ENCODE results near the gene STXBP6.
"Not testable (repeated sequence)": the region's sequence is repeated elsewhere in the genome, so short reads cannot be mapped to it uniquely, and the experiment has no call there.

Gene STXBP6

DNA sequence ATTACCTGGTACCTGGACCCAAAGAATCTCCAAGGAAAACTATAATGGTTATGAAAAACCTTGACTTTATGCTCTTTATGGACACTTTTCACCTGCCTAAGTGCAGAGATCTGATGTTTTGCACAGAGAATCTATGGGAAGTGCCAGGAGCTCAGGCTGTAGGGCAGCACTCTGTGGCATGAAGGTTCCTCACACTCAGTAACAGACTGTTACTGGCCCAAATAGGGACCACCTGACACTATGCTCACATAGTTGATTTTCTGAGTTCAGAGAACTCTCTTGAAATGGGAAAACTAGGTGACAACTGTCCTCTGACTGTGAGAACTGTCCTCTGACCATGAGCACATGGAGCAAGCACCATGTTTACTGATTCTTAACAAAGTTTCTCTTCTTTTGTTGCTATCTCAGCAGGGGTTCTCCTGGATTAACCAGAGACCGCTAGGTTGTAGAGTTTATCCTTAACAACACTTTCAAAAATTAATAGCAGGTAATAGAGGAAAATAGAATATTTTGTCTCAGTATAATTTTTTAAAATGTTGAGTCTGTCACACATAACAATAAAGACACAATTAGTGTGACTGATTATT is 101.6 kb downstream of the STXBP6 start:
- Mint-ChIP-seq H3K4me3 (no peak overlapping the region), H3K36me3 (ENCODE audit: low read depth) (no peaks in the 10 kb centered on the region), H3K4me1 (ENCODE audit: low read depth) (no peaks in the 10 kb centered on the region), H3K9me3 (no peaks in the 10 kb centered on the region), H3K27me3 (peaks cover 14% of the 10 kb centered on the region), H3K27ac (no peak overlapping the region)

DNA sequence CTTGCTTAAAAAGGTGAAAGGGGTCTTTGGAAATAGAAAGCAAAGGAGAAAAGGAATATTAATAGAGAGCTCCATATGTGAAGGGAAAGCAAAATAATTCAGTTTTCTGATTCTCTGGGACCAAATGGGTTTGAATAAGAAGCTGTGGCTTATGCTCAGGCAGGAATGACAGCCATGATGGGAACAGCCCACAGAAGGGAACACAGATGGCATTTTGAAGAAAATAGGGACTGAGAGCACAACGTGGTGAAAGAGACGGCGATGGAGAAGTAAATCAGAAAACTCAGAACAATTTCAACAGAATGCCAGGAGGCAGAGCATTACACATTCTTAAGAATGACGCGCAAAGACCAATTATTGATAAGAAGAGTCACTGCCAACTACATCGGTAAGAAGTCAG is 102.8 kb downstream of the STXBP6 start:
- no peaks in the 10 kb centered on the region for H3K36me3 Mint-ChIP-seq (ENCODE audit: low read depth)
- H3K27ac Mint-ChIP-seq: no peak overlapping the region
- H3K4me3 Mint-ChIP-seq: no peak overlapping the region
- H3K9me3 Mint-ChIP-seq: no peaks in the 10 kb centered on the region
- H3K4me1 Mint-ChIP-seq (ENCODE audit: low read depth): no peaks in the 10 kb centered on the region
- H3K27me3 Mint-ChIP-seq: peaks cover 3% of the 10 kb centered on the region

DNA sequence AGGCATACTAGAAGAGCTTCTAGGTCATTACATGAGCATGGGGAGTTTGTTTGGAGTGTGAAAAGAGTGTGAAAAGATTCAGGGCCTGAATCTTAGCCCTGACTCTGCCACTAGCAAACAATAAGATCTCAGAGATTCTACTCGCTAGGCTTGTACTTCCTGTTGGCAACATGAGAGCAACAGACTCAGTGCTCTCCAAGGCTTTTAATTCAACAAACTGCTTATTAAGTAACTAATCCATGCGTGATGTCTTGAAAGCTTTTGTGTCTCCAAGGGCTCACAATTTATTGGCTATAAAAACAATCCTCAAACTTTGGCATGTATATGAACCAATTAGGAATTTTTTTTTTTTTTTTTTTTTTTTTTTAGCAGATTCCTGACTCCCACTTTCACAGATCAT is 105.1 kb downstream of the STXBP6 start:
- no peaks in the 10 kb centered on the region for H3K4me1 Mint-ChIP-seq (ENCODE audit: low read depth)
- no peak overlapping the region for H3K4me3 Mint-ChIP-seq
- H3K9me3 Mint-ChIP-seq: no peaks in the 10 kb centered on the region
- H3K27me3 Mint-ChIP-seq: peaks cover 3% of the 10 kb centered on the region
- no peaks in the 10 kb centered on the region for H3K36me3 Mint-ChIP-seq (ENCODE audit: low read depth)
- no peak overlapping the region for H3K27ac Mint-ChIP-seq

DNA sequence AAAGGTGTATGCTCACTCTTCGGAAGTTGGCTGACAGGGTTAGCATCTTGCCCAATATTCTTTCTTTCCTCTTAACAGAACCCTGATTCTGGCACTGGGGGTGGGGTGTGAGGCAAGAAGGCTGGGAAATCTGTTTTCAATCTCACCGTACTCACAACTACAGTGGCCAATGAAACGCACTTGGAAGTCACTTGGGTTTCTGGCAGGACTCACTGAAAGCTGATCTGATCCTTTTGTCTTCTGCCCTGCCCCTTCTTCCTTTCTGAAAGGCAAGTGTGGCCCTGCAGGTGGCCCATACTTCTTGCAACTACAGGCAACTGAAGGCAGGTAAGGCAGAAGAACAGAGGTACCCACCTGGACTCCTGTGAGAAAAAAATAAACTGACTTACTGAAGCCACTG is 106.9 kb downstream of the STXBP6 start:
- H3K36me3 Mint-ChIP-seq (ENCODE audit: low read depth): no peaks in the 10 kb centered on the region
- no peak overlapping the region for H3K27ac Mint-ChIP-seq
- H3K9me3 Mint-ChIP-seq: no peaks in the 10 kb centered on the region
- H3K27me3 Mint-ChIP-seq: peaks cover 3% of the 10 kb centered on the region
- no peaks in the 10 kb centered on the region for H3K4me1 Mint-ChIP-seq (ENCODE audit: low read depth)
- no peak overlapping the region for H3K4me3 Mint-ChIP-seq

DNA sequence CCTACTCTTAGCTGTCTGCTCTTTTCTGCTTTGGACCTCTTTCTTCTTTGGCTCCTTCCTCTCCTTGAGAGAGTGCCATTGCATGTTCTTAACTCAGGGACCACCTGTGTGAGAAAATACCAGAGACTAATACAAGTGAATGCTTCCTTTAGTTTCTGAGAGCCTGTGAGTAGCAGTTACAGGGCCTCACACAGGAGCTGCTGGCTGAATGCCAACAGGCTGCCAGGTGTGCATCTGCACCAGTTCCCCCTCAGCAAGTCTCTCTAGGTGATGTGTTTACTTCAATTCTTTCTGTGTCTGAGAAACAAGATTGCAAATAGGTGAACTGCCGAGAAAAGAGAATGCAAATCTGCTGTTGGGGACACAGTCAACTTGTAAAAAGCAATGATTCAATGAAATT is 108.2 kb downstream of the STXBP6 start:
- Mint-ChIP-seq H3K9me3 (no peaks in the 10 kb centered on the region), H3K36me3 (ENCODE audit: low read depth) (no peaks in the 10 kb centered on the region), H3K27me3 (peaks cover 3% of the 10 kb centered on the region)

DNA sequence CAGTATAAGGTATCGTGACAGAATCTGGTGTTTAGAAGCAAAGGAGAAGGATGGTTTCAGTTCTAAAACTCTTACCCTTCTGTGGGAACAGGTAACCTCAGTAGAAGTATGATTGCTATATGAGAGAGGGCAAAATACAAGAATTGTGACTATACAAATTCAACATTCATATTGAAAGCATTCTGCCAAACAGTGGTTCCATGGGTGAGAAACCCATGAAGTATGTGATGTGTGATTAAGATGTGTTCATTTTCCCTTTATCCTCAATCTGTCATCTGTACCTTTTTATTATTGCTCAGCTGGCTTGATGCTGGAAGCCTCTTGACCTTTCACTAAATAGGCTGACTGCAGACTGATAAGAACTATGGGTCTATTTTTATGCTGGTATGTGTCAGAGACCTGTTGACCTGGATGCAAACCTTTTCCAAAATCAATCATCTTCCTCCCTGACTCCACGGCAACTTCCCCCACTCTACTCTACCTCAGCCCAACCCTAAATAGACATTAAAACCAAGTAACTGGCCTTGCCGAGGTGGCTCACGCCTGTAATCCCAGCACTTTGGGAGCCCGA is 109.6 kb downstream of the STXBP6 start:
- H3K27ac Mint-ChIP-seq: no peak overlapping the region

More for the DNA sequence above, 108.2 kb downstream of the STXBP6 start:
- no peak overlapping the region for H3K4me3 Mint-ChIP-seq
- H3K27ac Mint-ChIP-seq: no peak overlapping the region
- no peaks in the 10 kb centered on the region for H3K4me1 Mint-ChIP-seq (ENCODE audit: low read depth)

DNA sequence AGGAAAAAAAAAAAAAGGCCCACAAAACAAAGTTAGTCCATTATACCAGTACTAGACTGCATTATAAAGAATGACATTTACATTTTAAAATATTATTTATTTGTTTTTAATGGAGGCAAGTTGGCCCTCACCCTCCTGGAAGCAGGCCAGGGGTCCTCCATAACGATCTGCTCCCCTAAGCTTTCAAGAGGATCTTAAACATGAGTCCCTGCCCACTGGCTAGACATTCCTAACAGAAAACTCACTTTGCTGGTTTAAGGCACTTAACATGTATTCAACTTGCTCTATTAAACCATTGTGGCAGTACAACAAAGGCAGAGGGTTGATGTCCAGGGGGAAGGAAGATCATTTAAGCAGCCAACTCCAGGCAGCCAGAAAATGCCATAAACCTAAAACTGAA is 111.4 kb downstream of the STXBP6 start:
- H3K27me3 Mint-ChIP-seq: no peaks in the 10 kb centered on the region
- H3K27ac Mint-ChIP-seq: no peak overlapping the region
- H3K4me3 Mint-ChIP-seq: no peak overlapping the region
- H3K36me3 Mint-ChIP-seq (ENCODE audit: low read depth): no peaks in the 10 kb centered on the region
- H3K4me1 Mint-ChIP-seq (ENCODE audit: low read depth): no peaks in the 10 kb centered on the region
- H3K9me3 Mint-ChIP-seq: no peaks in the 10 kb centered on the region

More for the DNA sequence above, 109.6 kb downstream of the STXBP6 start:
- Mint-ChIP-seq H3K27me3 (peaks cover 3% of the 10 kb centered on the region), H3K4me1 (ENCODE audit: low read depth) (no peaks in the 10 kb centered on the region), H3K36me3 (ENCODE audit: low read depth) (no peaks in the 10 kb centered on the region), H3K9me3 (no peaks in the 10 kb centered on the region), H3K4me3 (no peak overlapping the region)

DNA sequence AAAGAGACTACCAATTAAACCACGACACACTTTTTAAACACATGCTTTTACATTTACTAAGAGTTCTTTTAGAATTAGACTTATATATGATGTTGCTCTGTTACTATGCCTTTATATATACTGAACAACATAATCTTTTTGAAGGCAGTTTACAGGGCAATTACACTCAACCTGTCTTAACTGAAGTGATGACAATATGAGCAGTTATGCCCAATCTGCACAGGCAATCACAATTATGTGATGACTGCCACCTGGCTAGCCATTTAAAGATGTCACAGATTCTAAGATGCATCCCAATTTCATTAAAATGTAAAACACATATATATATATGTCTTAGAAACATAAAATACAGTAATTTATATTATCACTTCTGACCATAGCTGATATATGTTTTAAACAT is 112.6 kb downstream of the STXBP6 start:
- Mint-ChIP-seq H3K4me1 (ENCODE audit: low read depth) (no peaks in the 10 kb centered on the region), H3K4me3 (no peak overlapping the region), H3K9me3 (no peaks in the 10 kb centered on the region), H3K36me3 (ENCODE audit: low read depth) (no peaks in the 10 kb centered on the region), H3K27me3 (peaks cover 5% of the 10 kb centered on the region), H3K27ac (no peak overlapping the region)

DNA sequence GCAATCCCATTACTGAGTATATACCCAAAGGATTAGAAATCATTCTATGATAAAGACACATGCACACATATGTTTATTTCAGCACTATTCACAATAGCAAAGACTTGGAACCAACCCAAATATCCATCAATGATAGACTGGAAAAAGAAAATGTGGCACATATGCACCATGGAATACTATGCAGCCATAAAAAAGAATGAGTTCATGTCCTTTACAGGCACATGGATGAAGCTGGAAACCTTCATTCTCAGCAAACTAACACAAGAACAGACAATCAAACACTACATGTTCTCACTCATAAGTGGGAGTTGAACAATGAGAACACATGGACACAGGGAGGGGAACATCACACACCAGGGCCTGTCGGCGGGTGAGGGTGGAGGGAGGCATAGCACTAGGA is 113.2 kb downstream of the STXBP6 start:
- H3K27me3 Mint-ChIP-seq; H3K4me3 Mint-ChIP-seq; H3K9me3 Mint-ChIP-seq; H3K36me3 Mint-ChIP-seq (ENCODE audit: low read depth); H3K27ac Mint-ChIP-seq; H3K4me1 Mint-ChIP-seq (ENCODE audit: low read depth): not testable (repeated sequence)

DNA sequence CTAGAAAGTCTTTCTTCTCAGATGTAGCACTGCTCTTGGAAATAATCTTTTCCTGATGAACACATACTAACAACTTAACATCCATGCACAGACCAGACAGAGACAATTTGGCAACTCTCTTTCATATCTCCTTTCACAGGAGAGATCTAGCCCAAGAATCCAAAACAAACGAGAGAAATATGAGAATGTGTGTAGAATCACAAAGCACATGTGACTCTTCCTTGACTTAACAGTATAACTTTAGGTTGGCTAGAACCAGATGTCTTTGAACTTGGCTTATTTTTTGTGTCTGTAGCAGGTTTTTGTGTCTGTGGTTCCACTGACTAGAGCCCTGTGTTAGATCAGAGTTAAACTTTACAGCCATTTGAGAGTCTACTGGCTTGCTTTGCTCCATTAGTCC is 114.2 kb downstream of the STXBP6 start:
- H3K9me3 Mint-ChIP-seq: no peaks in the 10 kb centered on the region
- H3K4me1 Mint-ChIP-seq (ENCODE audit: low read depth): no peaks in the 10 kb centered on the region
- H3K27ac Mint-ChIP-seq: no peak overlapping the region

DNA sequence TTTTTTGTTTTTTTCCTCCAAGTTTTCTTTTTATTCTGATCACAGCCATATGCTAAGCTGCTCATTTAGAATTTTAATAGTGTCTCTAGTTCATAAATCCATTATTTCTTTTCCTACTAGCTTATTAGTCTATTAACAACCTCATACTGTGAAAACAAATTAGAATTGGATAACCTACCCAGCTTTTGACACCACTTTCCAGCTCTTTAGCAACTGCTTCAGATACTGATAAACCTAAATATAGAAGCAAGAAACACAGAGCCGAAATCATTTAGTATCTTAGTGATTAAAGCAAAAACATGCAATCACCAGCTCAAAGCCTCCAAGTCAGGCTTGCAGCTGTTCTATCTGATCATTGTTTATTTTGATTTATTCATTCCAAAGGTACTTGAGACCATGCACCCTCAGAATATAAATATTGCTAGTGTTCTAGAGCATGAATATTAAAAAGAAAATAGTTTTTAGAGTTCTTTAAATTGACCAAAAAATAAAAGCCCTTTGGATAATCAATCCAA is 121.5 kb downstream of the STXBP6 start:
- no peaks in the 10 kb centered on the region for H3K4me1 Mint-ChIP-seq (ENCODE audit: low read depth)
- H3K4me3 Mint-ChIP-seq: no peak overlapping the region
- H3K27ac Mint-ChIP-seq: no peak overlapping the region
- no peaks in the 10 kb centered on the region for H3K36me3 Mint-ChIP-seq (ENCODE audit: low read depth)
- H3K9me3 Mint-ChIP-seq: no peaks in the 10 kb centered on the region
- peaks cover 30% of the 10 kb centered on the region for H3K27me3 Mint-ChIP-seq

More for the DNA sequence above, 114.2 kb downstream of the STXBP6 start:
- H3K4me3 Mint-ChIP-seq: no peak overlapping the region
- H3K36me3 Mint-ChIP-seq (ENCODE audit: low read depth): no peaks in the 10 kb centered on the region
- peaks cover 5% of the 10 kb centered on the region for H3K27me3 Mint-ChIP-seq

DNA sequence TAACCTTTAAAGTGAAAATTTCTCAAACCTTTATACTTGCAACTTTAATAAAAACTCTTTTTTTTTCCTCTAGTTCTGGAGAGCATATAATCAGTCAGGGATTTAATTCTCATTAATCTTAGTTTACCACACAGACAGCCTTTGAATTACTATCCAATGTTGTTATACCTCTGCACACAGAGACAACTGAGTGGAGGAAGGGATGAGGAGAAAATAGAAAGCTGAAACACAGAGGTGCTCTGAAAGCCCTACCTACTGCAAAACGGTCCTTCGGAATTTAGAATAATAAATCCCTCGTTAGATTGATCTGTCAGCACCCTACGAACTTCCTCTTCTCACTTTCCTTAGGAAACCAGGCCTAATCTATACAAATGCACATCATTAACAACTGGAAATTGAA is 122.1 kb downstream of the STXBP6 start:
- no peak overlapping the region for H3K4me3 Mint-ChIP-seq
- no peaks in the 10 kb centered on the region for H3K36me3 Mint-ChIP-seq (ENCODE audit: low read depth)
- no peaks in the 10 kb centered on the region for H3K4me1 Mint-ChIP-seq (ENCODE audit: low read depth)
- H3K27me3 Mint-ChIP-seq: peaks cover 30% of the 10 kb centered on the region
- H3K27ac Mint-ChIP-seq: no peak overlapping the region
- H3K9me3 Mint-ChIP-seq: no peaks in the 10 kb centered on the region

DNA sequence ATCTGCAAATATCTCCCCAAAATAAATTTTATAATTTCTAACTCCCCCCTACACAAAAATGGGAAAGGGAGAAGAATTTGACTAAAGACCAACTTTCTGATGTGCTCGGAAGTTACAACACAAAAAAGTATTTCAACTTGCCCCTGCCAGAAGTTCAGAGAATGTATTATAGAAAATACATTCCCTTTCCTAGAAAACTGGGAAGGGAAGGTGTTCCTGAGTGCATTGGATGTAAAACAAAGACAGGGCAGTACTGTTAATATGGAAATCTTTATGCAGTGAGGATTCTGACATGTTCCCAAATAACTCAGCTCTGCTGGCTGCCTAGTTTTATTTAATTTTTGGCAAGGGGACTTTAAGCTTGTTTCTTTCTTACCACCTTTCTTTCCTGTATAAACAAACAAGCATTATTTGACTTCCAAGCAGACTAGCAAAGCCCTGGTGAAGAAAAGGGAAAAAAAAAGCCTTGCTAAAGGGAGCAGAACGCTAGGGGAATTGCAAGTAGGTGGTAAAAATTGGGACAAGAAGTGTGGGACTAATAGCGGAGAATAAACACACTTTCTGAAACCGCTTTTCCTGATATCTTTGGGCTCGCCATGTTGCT is 124.1 kb downstream of the STXBP6 start:
- H3K4me1 Mint-ChIP-seq (ENCODE audit: low read depth): no peaks in the 10 kb centered on the region
- H3K27ac Mint-ChIP-seq: no peak overlapping the region
- no peaks in the 10 kb centered on the region for H3K9me3 Mint-ChIP-seq
- no peak overlapping the region for H3K4me3 Mint-ChIP-seq
- peaks cover 30% of the 10 kb centered on the region for H3K27me3 Mint-ChIP-seq
- no peaks in the 10 kb centered on the region for H3K36me3 Mint-ChIP-seq (ENCODE audit: low read depth)

DNA sequence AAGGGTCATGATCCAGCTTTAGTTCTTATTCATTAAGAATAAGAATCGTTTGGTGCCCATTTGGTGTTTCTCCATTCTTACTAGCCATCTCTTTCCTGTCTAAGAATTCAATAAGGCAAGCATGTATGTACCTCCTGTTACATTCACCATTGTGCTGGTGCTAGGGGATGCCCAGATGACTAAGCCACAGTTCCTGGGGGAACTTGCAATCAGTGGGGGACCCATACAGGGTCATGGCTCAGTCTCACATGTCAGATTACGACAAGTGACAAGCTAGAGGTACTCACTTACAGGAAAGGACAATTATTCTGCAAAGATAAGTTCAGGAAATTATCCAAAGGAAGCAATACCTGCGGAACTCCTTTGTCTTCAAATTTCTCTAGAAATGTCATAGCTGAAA is 125.4 kb downstream of the STXBP6 start:
- Mint-ChIP-seq H3K27me3 (peaks cover 31% of the 10 kb centered on the region), H3K27ac (no peak overlapping the region), H3K4me1 (ENCODE audit: low read depth) (no peaks in the 10 kb centered on the region), H3K4me3 (no peak overlapping the region), H3K9me3 (no peaks in the 10 kb centered on the region), H3K36me3 (ENCODE audit: low read depth) (no peaks in the 10 kb centered on the region)

DNA sequence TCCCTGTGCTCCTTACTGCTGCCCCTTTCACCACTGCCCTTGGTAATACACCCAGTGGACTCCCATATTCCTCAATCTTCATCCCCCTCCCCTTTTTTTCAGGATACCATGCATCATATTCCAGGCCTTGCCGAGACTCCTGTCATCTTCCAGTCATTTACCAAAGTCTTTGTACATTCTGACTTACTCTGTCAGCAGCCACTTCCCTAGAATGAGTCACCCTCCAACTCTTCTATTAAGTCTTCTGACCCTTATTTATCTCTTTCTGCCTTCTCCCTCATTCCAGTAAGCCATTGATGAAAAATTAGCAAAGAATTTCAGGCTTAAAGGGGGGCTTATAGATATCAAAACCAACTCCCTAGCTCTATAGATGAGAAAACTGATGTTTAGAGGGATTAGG is 128.0 kb downstream of the STXBP6 start:
- peaks cover 36% of the 10 kb centered on the region for H3K27me3 Mint-ChIP-seq
- no peak overlapping the region for H3K27ac Mint-ChIP-seq
- no peaks in the 10 kb centered on the region for H3K9me3 Mint-ChIP-seq
- H3K4me1 Mint-ChIP-seq (ENCODE audit: low read depth): no peaks in the 10 kb centered on the region
- no peak overlapping the region for H3K4me3 Mint-ChIP-seq
- no peaks in the 10 kb centered on the region for H3K36me3 Mint-ChIP-seq (ENCODE audit: low read depth)

Measured in stimulated activated naive CD8-positive, alpha-beta T cell treated with anti-CD3 and anti-CD28 coated beads, Interleukin-15, Interleukin-2, amounts not matched to agents 100 ng/mL and 50 ng/mL, for 24 hours (primary cell).